WTC11 (cell line): ENCODE results near the gene NECTIN3.

ENCODE experiments used
- CREB1 ChIP-seq: sonication (generic); formaldehyde crosslinking; IDR thresholded peaks from 2 replicates; pipeline ENCODE4 v1.8.0; 2023; ENCODE audit warnings: mild to moderate bottlenecking, missing genetic modification reagents
- FOXK1 ChIP-seq: sonication (generic); formaldehyde crosslinking; IDR thresholded peaks from 2 replicates; pipeline ENCODE4 v1.8.0; 2022; ENCODE audit warnings: mild to moderate bottlenecking, moderate library complexity, missing genetic modification reagents
- JUN ChIP-seq: sonication (generic); formaldehyde crosslinking; IDR thresholded peaks from 2 replicates; pipeline ENCODE4 v1.8.0; 2023; ENCODE audit warnings: mild to moderate bottlenecking, missing genetic modification reagents
- NFYB ChIP-seq: sonication (generic); formaldehyde crosslinking; conservative IDR thresholded peaks from 2 replicates; pipeline ENCODE4 v1.8.0; 2022; ENCODE audit warnings: low read depth, missing genetic modification reagents
- NR1H2 ChIP-seq: sonication (generic); formaldehyde crosslinking; IDR thresholded peaks from 2 replicates; pipeline ENCODE4 v1.9.0; 2021; ENCODE audit warnings: mild to moderate bottlenecking, moderate library complexity, missing genetic modification reagents
- NR3C1 ChIP-seq: sonication (generic); formaldehyde crosslinking; conservative IDR thresholded peaks from 2 replicates; pipeline ENCODE4 v1.8.1; 2023; ENCODE audit warnings: low read depth, mild to moderate bottlenecking, missing genetic modification reagents
- TF ChIP-seq, protein P1 (sequence below): fragments of 200-600 bp; IDR thresholded peaks from 2 replicates; pipeline ENCODE4 v1.8.0; 2022; ENCODE audit warnings: antibody characterized with exemption
- TF ChIP-seq, protein P2 (sequence below): fragments of 250-450 bp; sonication (Bioruptor Pico); IDR thresholded peaks from 2 replicates; pipeline ENCODE4 v1.9.0; 2021; ENCODE audit warnings: mild to moderate bottlenecking
- TF ChIP-seq, protein P3 (sequence below): fragments of 250-450 bp; sonication (Bioruptor Pico); IDR thresholded peaks from 2 replicates; pipeline ENCODE4 v1.9.0; 2021; ENCODE audit warnings: mild to moderate bottlenecking, borderline replicate concordance
- TF ChIP-seq, protein P4 (sequence below): sonication (generic); formaldehyde crosslinking; IDR thresholded peaks from 2 replicates; pipeline ENCODE4 v1.8.0; 2022; ENCODE audit warnings: mild to moderate bottlenecking, missing genetic modification reagents
- TF ChIP-seq, protein P5 (sequence below): sonication (generic); formaldehyde crosslinking; IDR thresholded peaks from 2 replicates; pipeline ENCODE4 v1.8.1; 2023; ENCODE audit warnings: mild to moderate bottlenecking, missing genetic modification reagents

DNA sequence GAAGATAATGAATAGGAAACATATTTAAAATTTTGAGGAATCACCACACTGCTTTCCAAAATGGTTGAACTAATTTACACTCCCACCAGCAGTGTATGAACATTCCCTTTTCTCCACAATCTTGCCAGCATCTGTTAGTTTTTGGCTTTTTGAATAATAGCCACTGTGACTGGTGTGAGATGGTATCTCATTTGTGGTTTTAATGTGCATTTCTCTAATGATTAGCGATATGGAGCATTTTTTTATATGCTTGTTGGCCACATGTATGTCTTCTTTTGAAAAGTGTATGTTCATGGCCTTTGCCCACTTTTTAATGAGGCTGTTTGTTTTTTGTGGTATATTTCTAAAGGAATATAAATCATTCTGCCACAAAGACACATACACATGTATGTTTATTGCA is 166.3 kb downstream of the NECTIN3 start:
- no peak for TF ChIP-seq NFYB (CRISPR knock-in tag)
- TF ChIP-seq NR1H2 (CRISPR knock-in tag): no peak
- TF ChIP-seq, protein P1, sequence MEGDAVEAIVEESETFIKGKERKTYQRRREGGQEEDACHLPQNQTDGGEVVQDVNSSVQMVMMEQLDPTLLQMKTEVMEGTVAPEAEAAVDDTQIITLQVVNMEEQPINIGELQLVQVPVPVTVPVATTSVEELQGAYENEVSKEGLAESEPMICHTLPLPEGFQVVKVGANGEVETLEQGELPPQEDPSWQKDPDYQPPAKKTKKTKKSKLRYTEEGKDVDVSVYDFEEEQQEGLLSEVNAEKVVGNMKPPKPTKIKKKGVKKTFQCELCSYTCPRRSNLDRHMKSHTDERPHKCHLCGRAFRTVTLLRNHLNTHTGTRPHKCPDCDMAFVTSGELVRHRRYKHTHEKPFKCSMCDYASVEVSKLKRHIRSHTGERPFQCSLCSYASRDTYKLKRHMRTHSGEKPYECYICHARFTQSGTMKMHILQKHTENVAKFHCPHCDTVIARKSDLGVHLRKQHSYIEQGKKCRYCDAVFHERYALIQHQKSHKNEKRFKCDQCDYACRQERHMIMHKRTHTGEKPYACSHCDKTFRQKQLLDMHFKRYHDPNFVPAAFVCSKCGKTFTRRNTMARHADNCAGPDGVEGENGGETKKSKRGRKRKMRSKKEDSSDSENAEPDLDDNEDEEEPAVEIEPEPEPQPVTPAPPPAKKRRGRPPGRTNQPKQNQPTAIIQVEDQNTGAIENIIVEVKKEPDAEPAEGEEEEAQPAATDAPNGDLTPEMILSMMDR: no peak
- no peak for TF ChIP-seq CREB1 (CRISPR knock-in tag)
- no peak for TF ChIP-seq JUN
- TF ChIP-seq, protein P2, sequence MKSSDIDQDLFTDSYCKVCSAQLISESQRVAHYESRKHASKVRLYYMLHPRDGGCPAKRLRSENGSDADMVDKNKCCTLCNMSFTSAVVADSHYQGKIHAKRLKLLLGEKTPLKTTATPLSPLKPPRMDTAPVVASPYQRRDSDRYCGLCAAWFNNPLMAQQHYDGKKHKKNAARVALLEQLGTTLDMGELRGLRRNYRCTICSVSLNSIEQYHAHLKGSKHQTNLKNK (CRISPR knock-in tag): no peak
- no peak for TF ChIP-seq NR3C1 (CRISPR knock-in tag)
- TF ChIP-seq FOXK1 (CRISPR knock-in tag): no peak
- TF ChIP-seq, protein P3, sequence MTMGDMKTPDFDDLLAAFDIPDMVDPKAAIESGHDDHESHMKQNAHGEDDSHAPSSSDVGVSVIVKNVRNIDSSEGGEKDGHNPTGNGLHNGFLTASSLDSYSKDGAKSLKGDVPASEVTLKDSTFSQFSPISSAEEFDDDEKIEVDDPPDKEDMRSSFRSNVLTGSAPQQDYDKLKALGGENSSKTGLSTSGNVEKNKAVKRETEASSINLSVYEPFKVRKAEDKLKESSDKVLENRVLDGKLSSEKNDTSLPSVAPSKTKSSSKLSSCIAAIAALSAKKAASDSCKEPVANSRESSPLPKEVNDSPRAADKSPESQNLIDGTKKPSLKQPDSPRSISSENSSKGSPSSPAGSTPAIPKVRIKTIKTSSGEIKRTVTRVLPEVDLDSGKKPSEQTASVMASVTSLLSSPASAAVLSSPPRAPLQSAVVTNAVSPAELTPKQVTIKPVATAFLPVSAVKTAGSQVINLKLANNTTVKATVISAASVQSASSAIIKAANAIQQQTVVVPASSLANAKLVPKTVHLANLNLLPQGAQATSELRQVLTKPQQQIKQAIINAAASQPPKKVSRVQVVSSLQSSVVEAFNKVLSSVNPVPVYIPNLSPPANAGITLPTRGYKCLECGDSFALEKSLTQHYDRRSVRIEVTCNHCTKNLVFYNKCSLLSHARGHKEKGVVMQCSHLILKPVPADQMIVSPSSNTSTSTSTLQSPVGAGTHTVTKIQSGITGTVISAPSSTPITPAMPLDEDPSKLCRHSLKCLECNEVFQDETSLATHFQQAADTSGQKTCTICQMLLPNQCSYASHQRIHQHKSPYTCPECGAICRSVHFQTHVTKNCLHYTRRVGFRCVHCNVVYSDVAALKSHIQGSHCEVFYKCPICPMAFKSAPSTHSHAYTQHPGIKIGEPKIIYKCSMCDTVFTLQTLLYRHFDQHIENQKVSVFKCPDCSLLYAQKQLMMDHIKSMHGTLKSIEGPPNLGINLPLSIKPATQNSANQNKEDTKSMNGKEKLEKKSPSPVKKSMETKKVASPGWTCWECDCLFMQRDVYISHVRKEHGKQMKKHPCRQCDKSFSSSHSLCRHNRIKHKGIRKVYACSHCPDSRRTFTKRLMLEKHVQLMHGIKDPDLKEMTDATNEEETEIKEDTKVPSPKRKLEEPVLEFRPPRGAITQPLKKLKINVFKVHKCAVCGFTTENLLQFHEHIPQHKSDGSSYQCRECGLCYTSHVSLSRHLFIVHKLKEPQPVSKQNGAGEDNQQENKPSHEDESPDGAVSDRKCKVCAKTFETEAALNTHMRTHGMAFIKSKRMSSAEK: no peak
- TF ChIP-seq, protein P4, sequence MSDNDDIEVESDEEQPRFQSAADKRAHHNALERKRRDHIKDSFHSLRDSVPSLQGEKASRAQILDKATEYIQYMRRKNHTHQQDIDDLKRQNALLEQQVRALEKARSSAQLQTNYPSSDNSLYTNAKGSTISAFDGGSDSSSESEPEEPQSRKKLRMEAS: no peak
- TF ChIP-seq, protein P5, sequence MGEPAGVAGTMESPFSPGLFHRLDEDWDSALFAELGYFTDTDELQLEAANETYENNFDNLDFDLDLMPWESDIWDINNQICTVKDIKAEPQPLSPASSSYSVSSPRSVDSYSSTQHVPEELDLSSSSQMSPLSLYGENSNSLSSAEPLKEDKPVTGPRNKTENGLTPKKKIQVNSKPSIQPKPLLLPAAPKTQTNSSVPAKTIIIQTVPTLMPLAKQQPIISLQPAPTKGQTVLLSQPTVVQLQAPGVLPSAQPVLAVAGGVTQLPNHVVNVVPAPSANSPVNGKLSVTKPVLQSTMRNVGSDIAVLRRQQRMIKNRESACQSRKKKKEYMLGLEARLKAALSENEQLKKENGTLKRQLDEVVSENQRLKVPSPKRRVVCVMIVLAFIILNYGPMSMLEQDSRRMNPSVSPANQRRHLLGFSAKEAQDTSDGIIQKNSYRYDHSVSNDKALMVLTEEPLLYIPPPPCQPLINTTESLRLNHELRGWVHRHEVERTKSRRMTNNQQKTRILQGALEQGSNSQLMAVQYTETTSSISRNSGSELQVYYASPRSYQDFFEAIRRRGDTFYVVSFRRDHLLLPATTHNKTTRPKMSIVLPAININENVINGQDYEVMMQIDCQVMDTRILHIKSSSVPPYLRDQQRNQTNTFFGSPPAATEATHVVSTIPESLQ (CRISPR knock-in tag): no peak
